GM12873 (cell line): ENCODE measurements around the gene RUNX1.

Experiments
- TF ChIP-seq, protein P1 (sequence below): IDR thresholded peaks from 2 replicates; pipeline ENCODE4 v1.5.1; 2012; ENCODE audit warnings: low read depth, mild to moderate bottlenecking, moderate library complexity, low read length, control low read depth; ENCODE audit not compliant: insufficient read depth; ENCODE audit errors: missing control alignments

Gene RUNX1

DNA sequence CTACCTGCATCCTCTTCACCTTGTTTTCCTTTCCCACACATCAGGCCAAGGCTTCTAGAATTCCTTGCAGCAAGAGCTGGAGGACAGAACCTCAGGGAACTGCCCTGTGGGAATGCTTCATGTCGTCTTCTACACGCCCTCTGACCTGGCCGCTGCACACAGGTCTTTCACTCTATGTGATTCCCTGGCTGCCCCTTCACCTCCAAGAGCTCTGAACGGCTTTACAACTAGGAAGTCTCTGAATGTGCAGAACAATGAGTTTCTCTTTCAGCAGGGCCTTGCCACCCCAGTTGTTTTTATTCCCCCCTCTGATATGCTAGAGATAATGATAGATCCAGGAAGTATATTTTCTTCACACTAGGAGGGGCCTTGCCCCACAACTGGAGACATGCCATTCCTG lies 237.7 kb downstream of the RUNX1 start:
- TF ChIP-seq, protein P1, sequence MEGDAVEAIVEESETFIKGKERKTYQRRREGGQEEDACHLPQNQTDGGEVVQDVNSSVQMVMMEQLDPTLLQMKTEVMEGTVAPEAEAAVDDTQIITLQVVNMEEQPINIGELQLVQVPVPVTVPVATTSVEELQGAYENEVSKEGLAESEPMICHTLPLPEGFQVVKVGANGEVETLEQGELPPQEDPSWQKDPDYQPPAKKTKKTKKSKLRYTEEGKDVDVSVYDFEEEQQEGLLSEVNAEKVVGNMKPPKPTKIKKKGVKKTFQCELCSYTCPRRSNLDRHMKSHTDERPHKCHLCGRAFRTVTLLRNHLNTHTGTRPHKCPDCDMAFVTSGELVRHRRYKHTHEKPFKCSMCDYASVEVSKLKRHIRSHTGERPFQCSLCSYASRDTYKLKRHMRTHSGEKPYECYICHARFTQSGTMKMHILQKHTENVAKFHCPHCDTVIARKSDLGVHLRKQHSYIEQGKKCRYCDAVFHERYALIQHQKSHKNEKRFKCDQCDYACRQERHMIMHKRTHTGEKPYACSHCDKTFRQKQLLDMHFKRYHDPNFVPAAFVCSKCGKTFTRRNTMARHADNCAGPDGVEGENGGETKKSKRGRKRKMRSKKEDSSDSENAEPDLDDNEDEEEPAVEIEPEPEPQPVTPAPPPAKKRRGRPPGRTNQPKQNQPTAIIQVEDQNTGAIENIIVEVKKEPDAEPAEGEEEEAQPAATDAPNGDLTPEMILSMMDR = no peak

DNA sequence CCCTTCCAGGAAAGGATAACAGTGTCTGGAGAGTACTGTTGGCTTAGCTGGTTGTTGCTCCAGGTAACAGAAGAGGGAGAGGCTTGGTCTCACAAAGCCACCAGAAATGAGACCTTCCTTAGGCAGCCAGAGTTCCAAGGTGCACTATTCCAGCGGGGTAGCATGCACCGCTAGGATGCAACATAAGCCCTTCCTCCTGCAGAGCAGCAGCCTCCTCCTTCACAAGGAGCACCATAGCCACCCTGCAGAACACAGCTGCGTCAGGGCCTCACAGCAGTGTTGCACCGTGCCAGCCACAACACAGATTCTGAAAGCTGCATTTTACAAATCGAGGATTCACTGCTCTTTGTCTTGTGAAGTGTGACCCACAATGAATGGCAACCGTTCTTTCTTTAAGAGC lies 238.3 kb downstream of the RUNX1 start:
- TF ChIP-seq, protein P1 = no peak

DNA sequence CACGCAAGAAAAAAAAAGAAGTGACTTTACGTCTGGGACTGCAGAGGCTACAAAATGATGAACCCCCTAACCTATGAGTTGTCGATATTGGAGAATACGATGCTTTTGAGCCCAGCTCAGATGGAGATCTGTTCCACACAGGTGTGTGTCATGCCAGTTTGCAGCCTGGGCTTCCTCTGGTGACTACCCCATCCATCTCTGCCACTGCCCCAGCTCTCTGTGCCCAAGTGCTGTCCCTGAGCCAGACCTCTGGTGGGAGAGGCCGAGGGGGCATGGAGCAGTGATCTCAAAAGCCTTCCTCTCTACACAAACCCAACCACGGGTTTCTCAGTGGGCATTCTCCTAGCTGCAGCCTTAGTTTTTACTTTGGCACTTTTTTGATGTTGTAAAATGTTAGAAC lies 239.3 kb downstream of the RUNX1 start:
- TF ChIP-seq, protein P1 = no peak

DNA sequence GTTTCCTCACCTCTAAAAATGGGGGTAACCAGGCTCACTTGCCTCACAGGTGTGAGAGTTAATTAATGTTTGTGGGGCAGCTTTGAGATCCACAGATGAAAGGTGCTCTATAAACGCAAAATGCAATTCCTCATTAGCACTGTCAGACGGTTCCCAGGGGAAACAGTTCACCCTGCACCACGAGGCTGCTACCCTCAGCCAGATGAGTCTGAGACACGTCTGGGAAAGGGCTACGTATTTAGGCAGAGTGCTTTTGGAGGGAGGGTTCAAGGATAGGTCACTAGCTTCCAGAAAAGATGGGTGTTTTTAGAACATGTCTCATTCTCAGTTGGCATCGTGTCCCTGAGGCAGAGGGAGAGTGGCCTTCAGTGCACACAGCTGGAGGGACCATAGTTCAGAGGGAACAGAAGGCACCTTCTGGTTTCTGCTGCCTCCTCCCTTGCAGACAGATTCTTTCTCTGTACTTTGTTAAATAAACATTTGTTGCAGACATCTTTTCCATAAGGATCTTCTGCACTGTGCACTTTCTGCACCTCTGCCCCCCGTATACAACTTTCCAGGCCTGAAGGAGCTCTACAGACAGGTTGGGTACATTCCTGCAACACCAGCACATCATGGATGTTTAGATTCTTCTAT lies 240.4 kb downstream of the RUNX1 start:
- TF ChIP-seq, protein P1 = no peak

DNA sequence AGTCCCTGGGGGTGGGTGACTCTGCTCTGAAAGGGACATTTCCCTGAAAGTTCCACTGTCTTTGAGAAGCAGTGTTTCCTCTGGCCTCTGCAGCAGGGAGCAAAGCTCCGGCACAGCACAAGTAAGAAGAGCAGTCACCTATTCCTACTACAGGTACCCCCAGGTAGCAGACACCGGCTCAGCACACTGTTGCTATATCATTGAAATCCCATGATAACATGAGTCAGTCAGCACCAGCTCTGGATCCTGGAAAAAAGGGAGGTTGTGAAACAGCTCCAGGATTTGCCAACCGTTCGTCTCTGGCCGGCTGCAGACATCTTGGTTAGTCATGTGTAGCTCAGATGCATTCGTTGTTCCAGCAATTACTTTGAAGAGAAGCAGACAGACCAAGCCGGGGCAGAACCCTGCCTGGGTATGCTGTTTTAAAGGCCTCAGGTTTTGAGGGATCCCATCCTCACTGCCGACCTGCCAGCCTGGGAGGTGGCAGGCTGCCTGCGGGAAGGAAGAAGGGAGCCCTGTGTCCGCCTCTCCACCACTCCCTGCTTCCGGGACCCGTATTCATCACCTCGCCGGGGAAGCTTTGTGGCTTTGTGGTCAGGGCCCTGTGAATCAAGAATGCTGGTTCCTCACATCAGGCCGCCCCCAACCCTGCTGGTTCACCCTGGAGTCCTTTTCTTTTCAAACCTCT lies 241.1 kb downstream of the RUNX1 start:
- TF ChIP-seq, protein P1 = no peak

DNA sequence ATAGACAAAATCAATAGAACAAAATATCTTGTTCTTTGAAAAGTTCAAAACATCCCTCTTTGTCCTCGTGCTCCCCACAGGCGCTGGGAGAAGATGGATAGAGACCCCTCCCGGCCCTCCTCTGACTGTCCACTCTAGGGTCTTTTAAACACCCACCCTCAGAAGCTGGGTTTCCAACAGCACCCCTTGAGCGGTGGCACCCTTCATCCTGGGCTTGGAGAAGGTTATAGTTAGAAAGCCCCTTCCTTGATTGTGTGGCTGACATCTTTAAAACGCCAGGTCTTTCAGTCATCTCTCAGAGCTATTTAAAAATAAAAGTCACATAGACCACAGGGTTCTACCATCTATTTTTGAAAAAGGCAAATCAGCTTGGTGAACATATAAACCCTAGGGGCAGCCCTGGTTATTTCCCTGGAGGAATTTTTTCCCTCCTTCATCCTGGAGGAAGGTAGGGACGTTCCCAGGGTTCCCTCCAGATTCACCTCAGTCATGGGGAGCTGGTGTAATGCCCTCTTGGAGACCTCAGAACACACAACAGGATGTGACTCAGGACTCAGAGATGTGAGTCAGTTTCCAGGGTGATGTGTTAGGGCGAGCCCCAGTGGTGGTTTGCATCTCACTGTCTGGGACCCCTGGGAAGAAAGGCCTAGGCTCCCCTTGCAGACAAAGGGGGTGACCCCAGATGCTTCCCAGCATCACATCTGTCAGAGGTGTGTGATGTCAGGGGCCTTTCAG lies 241.8 kb downstream of the RUNX1 start:
- TF ChIP-seq, protein P1 = no peak

DNA sequence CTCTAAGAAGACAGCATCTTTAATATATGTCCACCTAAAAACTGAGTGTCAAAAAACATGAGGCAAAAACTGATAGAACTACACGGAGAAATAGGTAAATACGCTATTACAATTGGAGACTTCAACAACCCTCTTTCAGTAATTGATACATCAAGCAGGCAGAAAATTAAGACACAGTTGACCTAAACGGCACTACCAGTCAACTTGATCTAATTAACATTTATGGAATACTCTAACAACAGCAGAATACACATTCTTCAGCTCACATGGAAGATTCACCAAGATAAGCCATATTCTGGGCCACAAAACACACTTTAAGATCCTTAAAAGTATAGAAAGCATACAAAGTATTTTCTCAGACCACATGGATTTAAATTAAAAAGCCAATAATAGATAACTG lies 242.7 kb downstream of the RUNX1 start:
- TF ChIP-seq, protein P1 = no peak
